Activated B cell treated with CpG ODN at 0.5 μM for 24 hours (primary cell): Measurements from ENCODE around the gene PTGFRN. TPM values are rescaled to one million over a fixed set of nuclear protein-coding genes. Genes with fewer than 3 reads are reported as not detected.
"Not testable (repeated sequence)": the region's sequence is repeated elsewhere in the genome, so short reads cannot be mapped to it uniquely, and the experiment has no call there.

Experiments
- ATAC-seq: fragments of 200-7000 bp; cut with Tn5 transposase; one replicate; pipeline ENCODE4 v1.10.0; 2021; ENCODE audit warnings: low read depth, mild to moderate bottlenecking, moderate library complexity
- CTCF ChIA-PET: fragments of 350-600 bp; sonication (Branson Sonifier 250); formaldehyde crosslinking; loops from one replicate; lab custom pipeline; 2021; ENCODE audit warnings: antibody characterized with exemption; lab: Charles Lee
- POLR2A ChIA-PET: fragments of 350-600 bp; sonication (Branson Sonifier 250); formaldehyde crosslinking; loops from one replicate; lab custom pipeline; 2021; ENCODE audit warnings: antibody characterized with exemption; lab: Charles Lee
- DNase-seq: peaks from one replicate; pipeline ENCODE4 v3.0.0; 2022
- H3K27ac Mint-ChIP-seq: one replicate; pipeline ENCODE4 v1.8.0; 2020; ENCODE audit warnings: mixed read lengths
- H3K27me3 Mint-ChIP-seq: one replicate; pipeline ENCODE4 v1.8.0; 2021; ENCODE audit warnings: mixed read lengths
- H3K36me3 Mint-ChIP-seq: one replicate; pipeline ENCODE4 v1.8.0; 2021; ENCODE audit warnings: low read depth, mixed read lengths
- H3K4me1 Mint-ChIP-seq: one replicate; pipeline ENCODE4 v1.8.0; 2021; ENCODE audit warnings: mixed read lengths
- H3K4me3 Mint-ChIP-seq: one replicate; pipeline ENCODE4 v1.8.0; 2020; ENCODE audit warnings: mild to moderate bottlenecking, mixed read lengths
- H3K9me3 Mint-ChIP-seq: one replicate; pipeline ENCODE4 v1.8.0; 2020; ENCODE audit warnings: mixed read lengths
- CTCF ChIP-seq: fragments of 200-600 bp; IDR thresholded peaks from one replicate; pipeline ENCODE4 v1.8.0; 2022; ENCODE audit warnings: antibody characterized with exemption, mild to moderate bottlenecking
- intact Hi-C: fragments of 100-400 bp; cut with micrococcal nuclease; formaldehyde crosslinking; loops from one replicate; pipeline ENCODE4 v1.15.1; 2024
- total RNA-seq: library from RNA; stranded (reverse); gene quantifications from 2 replicates; pipeline ENCODE4 v1.2.3, GENCODE V29; 2022

Gene PTGFRN
- total RNA-seq, 1 donor from 2014 or later, result not detected

GRCh38 chr1:116972674-116973030 lies 62.9 kb downstream of the PTGFRN start:
- ATAC-seq, result no peak
- Mint-ChIP-seq H3K27ac (no peak overlapping the region), H3K4me1 (no peaks in the 10 kb centered on the region), H3K36me3 (no peaks in the 10 kb centered on the region), H3K9me3 (peaks cover 6% of the 10 kb centered on the region), H3K4me3 (no peak overlapping the region), H3K27me3 (peaks cover 11% of the 10 kb centered on the region)
- no peak for TF ChIP-seq CTCF
- intact Hi-C loops, result no loop called here
- POLR2A ChIA-PET, result no interaction called here
- CTCF ChIA-PET, result no interaction called here
- no peak for DNase-seq

DNA sequence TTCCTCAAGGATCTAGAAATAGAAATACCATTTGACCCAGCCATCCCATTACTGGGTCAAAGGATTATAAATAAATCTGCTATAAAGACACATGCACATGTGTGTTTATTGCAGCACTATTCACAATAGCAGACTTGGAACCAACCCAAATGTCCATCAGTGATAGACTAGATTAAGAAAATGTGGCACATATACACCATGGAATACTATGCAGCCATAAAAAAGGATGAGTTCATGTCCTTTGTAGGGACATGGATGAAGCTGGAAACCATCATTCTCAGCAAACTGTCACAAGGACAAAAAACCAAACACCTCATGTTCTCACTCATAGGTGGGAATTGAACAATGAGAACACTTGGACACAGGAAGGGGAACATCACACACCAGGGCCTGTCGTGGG lies 70.6 kb downstream of the PTGFRN start:
- H3K9me3 Mint-ChIP-seq, H3K27me3 Mint-ChIP-seq, H3K27ac Mint-ChIP-seq, CTCF ChIA-PET, ATAC-seq, H3K4me3 Mint-ChIP-seq, intact Hi-C loops, DNase-seq, H3K4me1 Mint-ChIP-seq, H3K36me3 Mint-ChIP-seq, POLR2A ChIA-PET: not testable (repeated sequence)

- Mint-ChIP-seq H3K4me3 (no peak overlapping the region), H3K9me3 (no peaks in the 10 kb centered on the region), H3K4me1 (no peaks in the 10 kb centered on the region), H3K27ac (no peak overlapping the region), H3K36me3 (no peaks in the 10 kb centered on the region), H3K27me3 (peaks cover 4% of the 10 kb centered on the region)
- no peak for ATAC-seq
- CTCF ChIA-PET, result no interaction called here
- DNase-seq, result no peak
- POLR2A ChIA-PET, result no interaction called here
- TF ChIP-seq CTCF, result no peak
- intact Hi-C loops, result no loop called here
Measured at GRCh38 chr1:116981521-116982037, 71.9 kb downstream of the PTGFRN start.

DNA sequence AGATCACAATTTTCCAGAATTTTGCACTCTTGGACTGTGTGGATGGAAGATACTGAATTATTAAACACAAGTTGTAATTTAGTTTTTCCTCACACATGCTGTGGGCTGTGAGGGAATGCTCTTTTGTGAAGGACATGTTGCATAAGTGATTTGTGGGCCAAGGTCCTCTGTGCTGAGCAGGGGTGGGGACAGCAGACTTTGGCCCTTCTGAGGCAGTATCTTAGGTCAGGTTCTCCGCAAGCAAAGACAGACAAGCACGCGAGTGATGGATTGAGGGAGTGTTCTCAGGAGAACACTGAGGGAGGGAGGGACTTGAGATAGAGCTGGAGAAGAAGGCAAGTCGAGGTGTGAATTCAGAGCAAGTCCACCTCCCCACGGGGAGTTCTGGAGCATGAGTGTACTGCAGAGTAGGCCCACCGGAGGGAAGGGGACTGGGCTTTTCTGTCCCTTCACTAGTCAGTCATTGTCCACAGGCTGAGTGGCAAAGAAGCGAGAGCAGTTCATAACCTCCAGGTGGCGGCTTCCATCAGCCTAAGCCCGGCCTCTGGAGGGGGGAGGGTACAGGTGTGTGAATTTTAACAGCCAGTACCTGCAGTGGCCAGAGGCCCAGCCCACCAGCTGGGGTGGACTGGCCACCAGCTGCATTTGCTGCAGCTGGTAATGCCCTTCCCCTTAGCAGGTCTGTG lies 72.7 kb downstream of the PTGFRN start:
- no peak overlapping the region for H3K27ac Mint-ChIP-seq
- CTCF ChIA-PET, result no interaction called here

GRCh38 chr1:116983112-116983511 lies 73.4 kb downstream of the PTGFRN start:
- no peak for TF ChIP-seq CTCF
- H3K27ac Mint-ChIP-seq, result no peak overlapping the region
- DNase-seq, result no peak
- peaks cover 9% of the 10 kb centered on the region for H3K27me3 Mint-ChIP-seq
- H3K4me3 Mint-ChIP-seq, result no peak overlapping the region
- no peaks in the 10 kb centered on the region for H3K36me3 Mint-ChIP-seq
- no peak for ATAC-seq
- ChIA-PET POLR2A (no interaction called here), CTCF (no interaction called here)
- no peaks in the 10 kb centered on the region for H3K9me3 Mint-ChIP-seq
- H3K4me1 Mint-ChIP-seq, result no peaks in the 10 kb centered on the region
- intact Hi-C loops, result no loop called here

More for the DNA sequence above, 72.7 kb downstream of the PTGFRN start:
- POLR2A ChIA-PET, result no interaction called here
- Mint-ChIP-seq H3K4me1 (no peaks in the 10 kb centered on the region), H3K4me3 (no peak overlapping the region), H3K27me3 (peaks cover 9% of the 10 kb centered on the region), H3K36me3 (no peaks in the 10 kb centered on the region), H3K9me3 (no peaks in the 10 kb centered on the region)
- intact Hi-C loops, result no loop called here
- no peak for ATAC-seq
- TF ChIP-seq CTCF, result no peak
- DNase-seq, result no peak
